Regular cardiac myocyte (primary cell): ENCODE results near the gene TDRD10. TPM values are rescaled to one million over a fixed set of nuclear protein-coding genes. Genes with fewer than 3 reads are reported as not detected.

Source experiments
- total RNA-seq: library from RNA; depleted of rRNA; stranded (reverse); fragments of >200 nt; gene quantifications from 2 replicates; pipeline ENCODE4 v1.2.3, GENCODE V29; 2014

TDRD10 gene
- total RNA-seq = 0.28 TPM in 1 of 2 replicates, not detected in the other

DNA sequence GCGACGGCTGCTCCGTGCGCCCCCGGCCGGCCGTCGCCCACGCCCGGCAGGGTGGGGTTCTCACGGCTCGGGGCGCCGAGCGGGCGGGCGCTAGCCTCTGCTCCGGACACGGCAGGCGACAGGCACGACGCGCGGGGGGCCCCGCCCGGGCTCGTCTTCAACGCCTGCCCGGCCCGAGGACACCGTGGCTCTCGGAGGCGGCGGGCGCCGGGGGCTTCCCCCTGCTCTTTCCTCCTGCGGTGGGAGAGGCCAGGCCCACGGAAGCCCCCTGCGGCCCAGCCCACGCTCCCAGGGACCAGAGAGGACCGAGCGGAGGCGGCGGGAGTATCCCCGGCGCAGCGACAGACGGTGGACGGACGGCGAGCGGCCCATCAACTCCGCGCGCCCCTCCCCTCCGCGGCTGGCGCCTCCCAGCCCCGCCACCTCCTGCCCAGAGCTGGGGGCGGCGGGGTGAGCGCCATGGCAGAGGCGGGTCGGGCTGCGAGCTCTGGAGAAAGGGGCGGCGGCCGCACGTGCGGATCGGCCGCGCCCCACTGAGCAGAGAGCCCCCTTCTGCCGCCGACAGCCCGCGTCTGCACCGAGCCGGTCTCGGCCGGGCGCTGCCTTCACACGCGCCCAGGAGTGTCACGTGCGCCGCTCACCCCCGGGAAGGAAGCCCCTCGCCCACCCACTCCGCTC lies at the start of gene TDRD10, which contains the start of gene SHE:
TSS of gene TDRD10 (plus strand) at position 154 of the 678 bp plus-strand sequence. CDS start 4,685 bp downstream, outside the sequence.
TSS of gene SHE (minus strand) at position 347 of the 678 bp plus-strand sequence. CDS start 386 bp downstream, outside the sequence.

GRCh38 chr1:154557939-154558719 lies 56.1 kb downstream of the TDRD10 start, which contains the start of gene UBE2Q1:
UBE2Q1 (minus strand) TSS chr1:154558662; CDS start chr1:154558553, 109 bp downstream.

GRCh38 chr1:154567386-154568156 lies 65.6 kb downstream of the TDRD10 start, which contains the start of gene CHRNB2:
CHRNB2 (plus strand) TSS chr1:154567778; CDS start chr1:154568045, 267 bp downstream.

Other genes starting within 250 kb of the TDRD10 start
- gene HAX1, start 229.6 kb upstream of the TDRD10 start, total RNA-seq = 110 and 149 TPM in 2 replicates
- 0.19 and 0.56 TPM in 2 replicates for gene AQP10, start 181.1 kb upstream of the TDRD10 start, total RNA-seq
- gene ATP8B2, start 176.7 kb upstream of the TDRD10 start, total RNA-seq = 187 and 214 TPM in 2 replicates
- 4.6 and 8.7 TPM in 2 replicates for gene IL6R, start 96.9 kb upstream of the TDRD10 start, total RNA-seq
- gene SHE, start 193 bp downstream of the TDRD10 start, total RNA-seq = 0.19 and 0.28 TPM in 2 replicates
- gene UBE2Q1, start 56.4 kb downstream of the TDRD10 start, total RNA-seq = 24.0 and 28.8 TPM in 2 replicates
- under 0.01 TPM in 1 of 2 replicates, not detected in the other for gene CHRNB2, start 65.6 kb downstream of the TDRD10 start, total RNA-seq
- 53.0 and 59.2 TPM in 2 replicates for gene ADAR, start 106.0 kb downstream of the TDRD10 start, total RNA-seq